ENCODE results near the gene ZG16B.

The ZG16B gene

GRCh38 chr16:2845116-2845515, 15.0 kb downstream of the ZG16B start:
- no peak for DNase-seq

GRCh38 chr16:2846511-2847310, 16.6 kb downstream of the ZG16B start:
- DNase-seq = peak; percentile 45 to 75

GRCh38 chr16:2848933-2849725, 19.0 kb downstream of the ZG16B start:
- peak; percentile 58 to 86 for DNase-seq

GRCh38 chr16:2852003-2852730, 22.1 kb downstream of the ZG16B start:
- DNase-seq = no peak

- DNase-seq = no peak
Measured at GRCh38 chr16:2852731-2853507, 22.8 kb downstream of the ZG16B start.

GRCh38 chr16:2853531-2854073, 23.5 kb downstream of the ZG16B start:
- no peak for DNase-seq

- peak; percentile 36 to 49 for DNase-seq
Measured at GRCh38 chr16:2854700-2855309, 24.7 kb downstream of the ZG16B start.

- DNase-seq = no peak
Measured at GRCh38 chr16:2855536-2855935, 25.4 kb downstream of the ZG16B start.

GRCh38 chr16:2856061-2856670, 26.1 kb downstream of the ZG16B start:
- peak; percentile 34 to 65 for DNase-seq

- no peak for DNase-seq
Measured at GRCh38 chr16:2856686-2857450, 26.8 kb downstream of the ZG16B start.

GRCh38 chr16:2857451-2858244, 27.5 kb downstream of the ZG16B start, which contains the start of gene PRSS22:
Gene PRSS22 (minus strand): TSS chr16:2858170. CDS start chr16:2858104, 66 bp downstream.
- no peak for DNase-seq

- DNase-seq = no peak
Measured at GRCh38 chr16:2858245-2859025, 28.3 kb downstream of the ZG16B start.

GRCh38 chr16:2859686-2860265, 29.7 kb downstream of the ZG16B start:
- no peak for DNase-seq

GRCh38 chr16:2860826-2861567, 30.9 kb downstream of the ZG16B start:
- DNase-seq = peak; percentile 7 to 63

- DNase-seq = peak; percentile 23 to 65
Measured at GRCh38 chr16:2865651-2866050, 35.5 kb downstream of the ZG16B start.

GRCh38 chr16:2866431-2866830, 36.3 kb downstream of the ZG16B start:
- DNase-seq = no peak

- DNase-seq = no peak
Measured at GRCh38 chr16:2867661-2867986, 37.5 kb downstream of the ZG16B start.
